HS-5 (cell line): ENCODE measurements around the gene NOXA1.
A peak's percentile ranks its signal among the peaks of the same experiment; 100 is the strongest.

ENCODE experiments used
- DNase-seq: peaks from one replicate; pipeline ENCODE4 v3.0.0-alpha.2; 2012; ENCODE audit warnings: low read depth

Gene NOXA1

GRCh38 chr9:137454145-137454596 lies 31.0 kb downstream of the NOXA1 start:
- no peak for DNase-seq

GRCh38 chr9:137454597-137455358 lies 31.6 kb downstream of the NOXA1 start:
- DNase-seq, result no peak

GRCh38 chr9:137455359-137455991 lies 32.3 kb downstream of the NOXA1 start:
- DNase-seq, result no peak

DNA sequence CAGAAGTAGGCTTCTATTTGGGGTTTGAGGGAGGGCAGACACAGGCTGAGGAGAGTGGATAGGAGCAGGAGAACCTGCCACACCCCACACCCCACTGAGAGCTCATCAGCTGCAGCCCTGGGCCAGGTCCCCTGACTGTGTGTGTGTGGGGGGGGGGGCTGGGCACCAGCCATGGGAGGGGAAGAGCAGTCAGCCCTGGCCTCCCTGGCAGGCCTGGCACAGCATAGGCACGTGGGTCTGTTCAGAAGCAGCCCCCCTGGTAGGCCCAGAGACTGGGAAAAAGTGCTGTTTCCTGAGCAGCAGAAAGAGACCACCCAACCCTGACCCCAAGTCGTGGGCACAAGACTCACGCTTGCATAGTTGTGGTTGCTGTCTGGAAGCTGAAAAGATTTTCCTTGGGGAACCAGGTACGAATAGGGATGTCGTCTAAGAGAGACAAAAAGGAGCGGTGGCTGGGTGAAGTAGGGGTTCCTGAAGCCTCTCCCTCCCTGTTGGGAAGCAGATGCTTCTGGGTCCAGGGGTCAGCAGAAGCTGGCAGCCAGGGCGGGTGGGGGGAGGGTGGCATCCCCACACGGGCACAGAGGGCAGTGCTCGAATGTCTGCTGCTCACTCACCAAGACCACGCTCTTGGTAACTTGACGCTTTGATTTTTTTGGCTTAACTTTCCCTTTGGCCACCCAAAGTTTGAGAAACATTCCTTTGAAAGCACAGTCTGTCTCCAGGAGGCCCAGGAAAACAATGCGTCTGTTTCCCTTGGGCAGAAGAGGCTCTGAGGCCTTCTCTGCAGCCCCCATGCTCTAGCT lies 33.1 kb downstream of the NOXA1 start:
- DNase-seq, result no peak

GRCh38 chr9:137456864-137457405 lies 33.7 kb downstream of the NOXA1 start:
- DNase-seq, result no peak

- DNase-seq, result no peak
Measured at GRCh38 chr9:137457406-137458193, 34.4 kb downstream of the NOXA1 start.

- no peak for DNase-seq
Measured at GRCh38 chr9:137458194-137459151, 35.3 kb downstream of the NOXA1 start.

GRCh38 chr9:137459152-137459600 lies 36.0 kb downstream of the NOXA1 start, which contains the start of gene NSMF:
NSMF (minus strand) TSS chr9:137459334; CDS start chr9:137459102, 232 bp downstream.
- peak; percentile 34 for DNase-seq

DNA sequence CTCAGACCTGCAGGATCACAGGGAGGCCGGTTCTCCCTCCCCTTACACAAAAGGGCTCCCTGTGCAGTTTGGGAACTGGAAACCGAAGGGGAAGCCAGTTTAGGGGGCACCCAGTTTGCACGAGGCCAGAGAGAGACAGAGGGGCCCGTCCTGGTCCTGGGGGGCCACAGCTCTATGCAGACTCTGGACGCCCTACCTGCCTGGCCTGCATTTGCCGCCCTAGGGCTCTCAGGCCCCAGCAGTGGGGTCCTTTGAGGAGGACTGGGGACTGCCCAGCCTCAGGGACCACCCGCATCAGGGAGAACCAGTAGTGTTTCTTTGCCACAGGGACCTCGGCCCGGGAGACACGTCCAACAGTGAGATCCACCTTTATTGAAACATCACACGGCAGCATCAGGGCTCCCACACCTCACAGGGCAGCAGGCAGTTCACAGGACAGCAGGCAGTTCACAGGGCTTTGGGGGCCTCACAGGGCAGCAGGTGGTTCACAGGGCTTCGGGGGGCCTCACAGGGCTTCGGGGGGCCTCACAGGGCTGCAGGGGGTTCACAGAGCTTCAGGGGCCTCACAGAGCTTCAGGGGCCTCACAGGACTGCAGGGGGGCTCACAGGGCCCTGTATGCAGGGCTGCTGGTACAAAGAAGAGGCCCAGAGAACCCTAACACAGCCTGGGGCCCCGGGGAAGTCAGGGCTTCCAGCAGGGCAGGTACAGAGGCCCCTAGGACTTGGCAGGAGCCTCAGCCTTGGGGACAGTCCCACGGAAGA lies 36.6 kb downstream of the NOXA1 start:
- no peak for DNase-seq

DNA sequence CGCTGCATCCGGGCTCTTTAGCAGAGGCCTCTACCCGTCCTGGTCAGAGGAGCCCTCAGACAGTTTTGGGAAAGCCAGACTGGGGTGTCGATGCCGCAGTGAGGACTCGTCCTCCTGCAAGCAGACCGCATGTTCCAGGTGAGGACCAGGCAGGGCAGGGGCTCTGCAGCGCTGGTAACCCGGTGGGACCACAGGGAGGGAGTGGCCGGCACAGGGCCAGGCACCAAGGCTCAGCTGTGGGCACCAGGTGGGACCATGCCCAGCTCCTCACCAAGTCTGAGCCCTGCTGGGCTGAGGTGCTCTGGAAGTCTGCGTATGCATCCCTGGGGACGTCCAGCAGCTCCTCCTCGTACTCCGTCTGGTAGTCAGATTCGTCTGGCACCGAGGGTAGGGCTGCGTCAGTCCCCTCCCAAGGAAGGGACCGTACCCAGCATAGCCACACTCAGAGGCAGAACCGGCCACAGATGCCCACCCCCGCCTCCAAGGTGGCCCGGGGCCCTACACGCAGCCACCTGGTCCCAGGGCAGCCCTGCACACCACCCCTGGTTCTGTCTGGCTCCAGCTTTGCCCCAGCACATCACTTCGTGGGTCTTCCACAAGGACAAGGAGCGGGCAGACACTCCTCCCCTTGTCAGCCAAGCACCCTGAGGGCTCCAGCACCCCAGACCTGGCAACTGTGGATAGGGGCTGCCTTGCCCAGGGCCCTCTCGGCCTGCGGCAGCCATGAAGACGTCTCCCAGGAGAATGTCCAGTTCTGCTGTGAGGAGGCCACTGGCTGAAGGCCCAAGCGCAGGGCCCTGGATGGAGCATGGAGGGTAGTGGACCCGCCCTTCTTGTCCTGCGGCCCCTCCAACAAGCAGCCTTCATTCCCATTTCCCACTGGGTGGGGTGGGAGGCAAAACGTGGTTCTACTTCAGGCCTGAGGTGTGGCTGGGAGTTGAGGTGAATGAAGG lies 37.4 kb downstream of the NOXA1 start:
- DNase-seq, result no peak

- no peak for DNase-seq
Measured at GRCh38 chr9:137461316-137461662, 38.1 kb downstream of the NOXA1 start.

DNA sequence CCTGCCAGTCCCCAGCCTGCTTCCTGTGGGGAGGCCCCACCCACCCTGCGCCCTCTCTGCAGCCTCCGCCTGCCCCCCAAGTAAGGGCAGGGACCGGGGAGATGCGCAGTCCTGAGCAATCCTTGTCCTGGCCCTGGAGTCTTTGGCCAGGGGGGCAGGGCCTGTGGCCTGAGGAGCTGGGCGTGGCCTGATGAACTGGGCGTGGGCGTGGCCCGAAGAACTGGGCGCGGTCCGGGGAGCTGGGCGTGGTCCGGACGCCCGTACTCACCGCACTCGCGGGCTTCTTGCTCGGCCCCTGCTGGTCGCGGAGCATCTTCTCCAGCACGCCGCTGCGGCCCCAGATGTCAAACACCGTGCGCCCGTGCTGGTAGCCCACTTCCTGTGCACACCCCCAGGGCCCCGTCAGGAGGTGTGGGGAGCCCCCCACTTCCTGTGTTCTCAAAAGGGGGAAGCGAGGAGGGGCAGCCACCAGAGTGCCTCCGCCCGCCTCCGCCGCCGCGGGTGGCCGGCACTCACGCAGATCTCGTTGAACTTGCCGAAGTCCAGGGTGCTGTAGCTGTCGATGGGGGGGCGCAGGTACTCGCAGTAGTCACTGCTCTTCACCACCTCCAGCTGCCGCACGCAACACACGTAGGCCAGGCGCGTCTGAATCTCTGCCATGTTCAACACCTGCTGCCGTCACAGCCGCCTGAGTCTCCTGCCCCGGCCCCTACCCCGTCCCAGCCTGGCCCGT lies 38.6 kb downstream of the NOXA1 start:
- DNase-seq, result no peak

GRCh38 chr9:137462396-137462985 lies 39.3 kb downstream of the NOXA1 start:
- no peak for DNase-seq

GRCh38 chr9:137462986-137463930 lies 40.1 kb downstream of the NOXA1 start:
- no peak for DNase-seq

- DNase-seq, result no peak
Measured at GRCh38 chr9:137463931-137464290, 40.7 kb downstream of the NOXA1 start.

DNA sequence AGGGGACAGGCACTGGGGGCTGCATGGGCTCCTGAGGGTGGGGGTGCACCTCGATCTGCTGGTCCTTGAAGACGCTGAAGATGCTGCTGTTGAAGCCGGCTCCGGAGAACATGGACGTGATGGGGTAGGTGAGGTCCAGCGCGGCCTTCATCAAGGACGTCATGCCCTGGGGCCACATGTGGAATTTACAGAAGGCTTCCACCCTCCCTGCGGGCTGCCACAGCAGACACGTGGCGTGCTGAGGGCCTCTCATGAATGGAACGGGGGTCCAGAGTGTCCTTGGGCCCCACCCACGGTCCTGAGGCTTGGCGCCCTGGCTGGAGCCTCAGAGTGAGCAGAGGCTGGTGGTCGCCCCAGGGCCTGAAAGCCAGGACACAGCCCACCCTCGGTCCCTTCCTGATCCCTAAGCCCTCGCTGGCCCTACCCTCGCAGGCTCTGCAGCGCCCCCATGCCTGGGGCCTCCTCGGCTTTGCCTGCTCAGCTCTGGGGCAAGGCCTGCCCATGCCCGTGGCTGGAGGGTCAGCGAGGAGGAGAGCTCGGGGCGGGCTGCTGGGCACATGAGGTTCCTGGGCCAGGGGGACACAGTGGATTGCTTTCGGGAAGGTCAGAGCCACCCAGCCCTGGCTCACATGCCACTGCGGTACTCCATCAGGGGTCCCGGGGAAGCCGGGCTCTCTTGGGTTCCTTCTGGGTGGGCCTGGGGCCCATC lies 41.3 kb downstream of the NOXA1 start:
- DNase-seq, result no peak
